ENCODE measurements around the gene TECTA. TPM values are rescaled to one million over a fixed set of nuclear protein-coding genes. Genes with fewer than 3 reads are reported as not detected.

The TECTA gene
- total and polyA plus RNA-seq, 2 experiments from 2014 or later, result 1.5 to 5.2 TPM

DNA sequence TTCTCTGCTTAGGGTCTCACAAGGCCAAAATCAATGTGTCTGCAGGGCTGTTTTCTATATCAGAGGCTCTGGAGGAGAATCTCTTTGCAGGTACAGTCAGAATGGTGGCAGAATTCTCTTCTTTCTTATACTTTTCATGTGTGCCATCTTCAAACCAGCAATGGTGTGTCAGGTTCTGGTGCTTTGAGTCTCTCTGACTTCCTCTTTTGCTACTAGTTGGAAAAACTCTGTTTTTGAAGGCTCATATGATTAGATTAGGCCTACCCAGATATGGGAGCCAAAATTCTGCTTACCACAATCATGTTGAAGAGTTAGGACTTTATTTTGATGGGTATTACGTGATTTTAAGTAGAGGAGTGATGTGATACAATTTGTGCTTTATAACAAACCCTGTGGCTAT is 18.8 kb upstream of the TECTA start:
- Histone ChIP-seq H3K27me3 (no peaks in the 10 kb centered on the region), H3K9me3 (ENCODE audit: low read depth) (no peaks in the 10 kb centered on the region), H3K4me3 (no peak overlapping the region), H3K36me3 (peaks cover 21% of the 10 kb centered on the region), H3K4me1 (ENCODE audit: low read depth) (no peaks in the 10 kb centered on the region), H3K27ac (no peak overlapping the region)
- no peak for DNase-seq (ENCODE audit: low read depth in 1 of 2, low spot score in 1 of 2)
- TF ChIP-seq, protein P1, sequence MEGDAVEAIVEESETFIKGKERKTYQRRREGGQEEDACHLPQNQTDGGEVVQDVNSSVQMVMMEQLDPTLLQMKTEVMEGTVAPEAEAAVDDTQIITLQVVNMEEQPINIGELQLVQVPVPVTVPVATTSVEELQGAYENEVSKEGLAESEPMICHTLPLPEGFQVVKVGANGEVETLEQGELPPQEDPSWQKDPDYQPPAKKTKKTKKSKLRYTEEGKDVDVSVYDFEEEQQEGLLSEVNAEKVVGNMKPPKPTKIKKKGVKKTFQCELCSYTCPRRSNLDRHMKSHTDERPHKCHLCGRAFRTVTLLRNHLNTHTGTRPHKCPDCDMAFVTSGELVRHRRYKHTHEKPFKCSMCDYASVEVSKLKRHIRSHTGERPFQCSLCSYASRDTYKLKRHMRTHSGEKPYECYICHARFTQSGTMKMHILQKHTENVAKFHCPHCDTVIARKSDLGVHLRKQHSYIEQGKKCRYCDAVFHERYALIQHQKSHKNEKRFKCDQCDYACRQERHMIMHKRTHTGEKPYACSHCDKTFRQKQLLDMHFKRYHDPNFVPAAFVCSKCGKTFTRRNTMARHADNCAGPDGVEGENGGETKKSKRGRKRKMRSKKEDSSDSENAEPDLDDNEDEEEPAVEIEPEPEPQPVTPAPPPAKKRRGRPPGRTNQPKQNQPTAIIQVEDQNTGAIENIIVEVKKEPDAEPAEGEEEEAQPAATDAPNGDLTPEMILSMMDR (IDR thresholded peaks at IDR 0.05; ENCODE audit: low read depth, low read length), result no peak

DNA sequence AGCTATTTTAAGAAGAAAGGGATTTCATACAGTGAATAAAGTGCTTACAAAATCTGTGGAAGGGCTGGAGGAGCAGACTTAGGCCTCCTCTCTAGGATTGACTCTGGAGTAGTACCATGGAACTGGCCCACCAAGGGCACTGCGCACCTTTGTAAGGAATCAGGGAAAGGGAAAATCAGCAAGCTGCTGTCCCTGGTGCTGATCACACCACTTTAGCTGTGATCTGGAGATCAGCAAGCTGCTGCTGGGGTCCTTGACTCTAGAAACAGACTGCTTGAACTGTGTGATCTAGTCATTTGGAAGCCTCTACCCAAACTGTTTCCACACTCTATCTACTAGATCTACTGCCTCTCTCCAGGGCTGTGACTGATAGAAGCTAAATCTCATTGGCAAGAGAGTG is 18.4 kb upstream of the TECTA start:
- DNase-seq (ENCODE audit: low read depth in 1 of 2, low spot score in 1 of 2), result peak; percentile 12 to 77
- TF ChIP-seq, protein P1 (IDR thresholded peaks at IDR 0.05; ENCODE audit: low read depth, low read length), result no peak

DNA sequence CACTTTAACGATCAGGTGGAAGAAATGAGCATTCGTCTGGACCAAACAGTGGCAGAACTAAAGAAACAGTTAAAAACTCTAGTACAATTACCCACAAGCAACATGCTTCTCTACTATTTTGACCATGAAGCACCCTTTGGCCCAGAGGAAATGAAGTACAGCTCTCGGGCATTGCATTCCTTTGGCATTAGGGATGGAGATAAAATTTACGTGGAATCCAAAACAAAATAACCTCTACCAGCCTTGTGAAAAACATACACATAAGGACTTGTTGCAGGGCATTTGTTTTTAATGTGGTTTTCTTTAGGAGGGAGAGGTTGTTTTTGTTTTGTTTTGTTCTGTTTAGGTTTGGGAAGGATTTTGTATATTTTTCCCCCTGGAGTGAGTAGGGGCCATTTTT is 14.2 kb upstream of the TECTA start:
- TF ChIP-seq, protein P1 (IDR thresholded peaks at IDR 0.05; ENCODE audit: low read depth, low read length), result no peak
- Histone ChIP-seq H3K4me1 (ENCODE audit: low read depth) (no peaks in the 10 kb centered on the region), H3K9me3 (ENCODE audit: low read depth) (no peaks in the 10 kb centered on the region), H3K36me3 (peaks cover 25% of the 10 kb centered on the region), H3K27me3 (no peaks in the 10 kb centered on the region), H3K27ac (no peak overlapping the region), H3K4me3 (no peak overlapping the region)
- DNase-seq (ENCODE audit: low read depth in 1 of 2, low spot score in 1 of 2), result peak in 1 of 2 donors; percentile 20

More for the DNA sequence above, 18.4 kb upstream of the TECTA start:
- Histone ChIP-seq H3K4me1 (ENCODE audit: low read depth) (no peaks in the 10 kb centered on the region), H3K9me3 (ENCODE audit: low read depth) (no peaks in the 10 kb centered on the region), H3K36me3 (peaks cover 25% of the 10 kb centered on the region), H3K4me3 (no peak overlapping the region), H3K27ac (no peak overlapping the region), H3K27me3 (no peaks in the 10 kb centered on the region)

DNA sequence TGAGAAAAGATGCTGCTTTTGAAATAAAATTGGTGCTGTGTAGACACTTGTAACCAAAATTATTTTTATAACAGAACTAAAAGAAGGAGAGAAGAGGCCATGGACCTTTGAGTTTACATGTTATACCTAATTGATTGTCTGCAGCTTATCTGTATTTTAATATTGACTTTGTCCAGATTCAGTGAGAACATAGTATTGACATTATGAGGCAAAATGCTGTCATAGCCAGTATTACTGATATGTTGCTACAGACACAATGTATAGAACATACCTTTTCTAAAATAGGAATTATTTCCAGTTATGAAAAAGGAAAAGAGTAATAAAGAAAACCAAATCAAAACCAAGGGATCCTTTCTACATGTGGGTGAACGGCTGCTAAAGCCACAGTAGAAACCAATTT is 11.5 kb upstream of the TECTA start:
- Histone ChIP-seq H3K36me3 (peaks cover 21% of the 10 kb centered on the region), H3K27me3 (no peaks in the 10 kb centered on the region), H3K4me3 (no peak overlapping the region), H3K27ac (no peak overlapping the region), H3K4me1 (ENCODE audit: low read depth) (no peaks in the 10 kb centered on the region), H3K9me3 (ENCODE audit: low read depth) (no peaks in the 10 kb centered on the region)
- TF ChIP-seq, protein P1 (IDR thresholded peaks at IDR 0.05; ENCODE audit: low read depth, low read length), result no peak
- no peak for DNase-seq (ENCODE audit: low read depth in 1 of 2, low spot score in 1 of 2)

DNA sequence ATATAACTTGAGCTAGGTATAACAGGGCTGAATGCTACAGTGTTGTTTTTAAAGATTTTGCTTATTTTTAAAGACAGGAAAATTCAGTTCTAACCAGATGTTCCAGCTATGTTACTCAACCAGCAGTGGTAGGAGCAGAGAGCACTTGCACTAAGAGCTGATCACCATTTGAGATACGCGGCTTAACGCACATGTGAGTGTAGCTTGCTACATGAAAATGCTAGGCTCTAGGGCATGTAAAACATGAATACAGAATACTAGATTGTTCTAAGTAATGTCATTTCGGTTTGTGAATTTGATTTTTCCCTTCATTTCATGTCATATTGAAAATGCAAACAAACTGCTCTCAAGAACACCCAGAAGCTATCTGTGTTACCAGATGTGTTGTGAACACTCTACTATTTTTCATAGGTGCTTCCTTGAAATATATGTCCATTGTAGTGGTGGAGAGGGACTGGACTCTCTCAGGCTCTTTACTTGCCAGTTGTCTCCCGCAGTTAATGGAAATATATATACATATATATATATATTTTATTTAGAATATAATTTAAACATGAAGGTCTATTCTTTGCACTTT is 10.8 kb upstream of the TECTA start:
- Histone ChIP-seq H3K36me3 (peaks cover 19% of the 10 kb centered on the region), H3K27me3 (no peaks in the 10 kb centered on the region), H3K9me3 (ENCODE audit: low read depth) (no peaks in the 10 kb centered on the region), H3K27ac (no peak overlapping the region), H3K4me3 (no peak overlapping the region), H3K4me1 (ENCODE audit: low read depth) (no peaks in the 10 kb centered on the region)
- DNase-seq (ENCODE audit: low read depth in 1 of 2, low spot score in 1 of 2), result no peak
- TF ChIP-seq, protein P1 (IDR thresholded peaks at IDR 0.05; ENCODE audit: low read depth, low read length), result no peak
